K562 (cell line): Measurements from ENCODE around the gene PTPRM. TPM values are rescaled to one million over a fixed set of nuclear protein-coding genes. Genes with fewer than 3 reads are reported as not detected.

ENCODE experiments used
- ATAC-seq: fragments of 200-7000 bp; cut with Tn5 transposase; 3 replicates; pipeline ENCODE4 v1.9.1; 2020; ENCODE audit warnings: moderate library complexity
- BruUV-seq: library from RNA; stranded (reverse); fragments of 400-500 nt; replicated peaks from 2 replicates; lab custom pipeline; 2021; lab: Mats Ljungman, UMichigan
- CTCF ChIA-PET: fragments of 300-600 bp; formaldehyde crosslinking; extraction: SDS; loops from one replicate; lab custom pipeline; 2021; ENCODE audit warnings: low intra/inter-chr PET ratio; lab: Yijun Ruan, JAX
- POLR2A ChIA-PET: fragments of 300-600, 350-650 bp; sonication (Branson Sonifier 250); formaldehyde crosslinking; extraction: SDS; loops from one replicate; lab custom pipeline; 2021; ENCODE audit warnings: antibody characterized with exemption, inconsistent platforms; lab: Yijun Ruan, JAX
- DNase-seq, 4 experiments: peaks; one replicate each; pipeline versions ENCODE4 v3.0.0 to v3.0.0-alpha.2; 2011 to 2018; ENCODE audit warnings: low spot score in 3 of 4, mixed read lengths in 3 of 4; ENCODE audit errors: extremely low read depth in 1 of 4
- FAIRE-seq: peaks from 2 replicates; lab custom pipeline; 2011; peaks lifted over from hg19 to GRCh38; lab: Jason Lieb, UNC
- H2AFZ ChIP-seq: 2 replicates; pipeline ENCODE4 v1.6.0; 2011; ENCODE audit warnings: low read depth, low read length, control low read depth, inconsistent platforms
- H3K27ac ChIP-seq: fragments of 200-600 bp; 3 replicates; pipeline ENCODE4 v1.8.0; 2011; ENCODE audit warnings: low read depth, mild to moderate bottlenecking, control low read depth, inconsistent platforms, low read length, moderate library complexity, mixed read lengths; ENCODE audit errors: extremely low read depth
- H3K27me3 ChIP-seq, 2 experiments: fragments of 300-600 bp in 1 of 2; 2 replicates in 1 of 2; 3 replicates in 1 of 2; pipeline versions ENCODE4 v1.6.0 to v1.8.0; 2011; ENCODE audit warnings: inconsistent platforms in 2 of 2, low read length in 2 of 2, mild to moderate bottlenecking in 1 of 2, mixed read lengths in 1 of 2, moderate library complexity in 1 of 2; ENCODE audit not compliant: control insufficient read depth in 2 of 2, insufficient read depth in 2 of 2
- H3K36me3 ChIP-seq: fragments of 300-600 bp; 3 replicates; pipeline ENCODE4 v1.8.0; 2011; ENCODE audit warnings: mild to moderate bottlenecking, low read length, inconsistent platforms; ENCODE audit not compliant: control insufficient read depth, insufficient read depth
- H3K4me1 ChIP-seq, 2 experiments: fragments of 200-600 bp in 1 of 2; replicated peaks in 1 of 2; 2 replicates in 1 of 2; 3 replicates in 1 of 2; pipeline versions ENCODE4 v1.5.1 to v1.8.0; 2011; ENCODE audit warnings: inconsistent platforms in 2 of 2, low read length in 2 of 2, mild to moderate bottlenecking in 1 of 2, mixed read lengths in 1 of 2, moderate library complexity in 1 of 2; ENCODE audit not compliant: control insufficient read depth in 2 of 2, insufficient read depth in 2 of 2
- H3K4me2 ChIP-seq: 2 replicates; pipeline ENCODE4 v1.6.1; 2011; ENCODE audit warnings: low read length, control low read depth, inconsistent platforms, mixed read lengths; ENCODE audit not compliant: insufficient read depth
- H3K4me3 ChIP-seq: fragments of 200-600 bp; sonication (generic), shearing (Covaris generic); 2 replicates; pipeline ENCODE4 v1.5.1; 2016; ENCODE audit warnings: control low read depth, inconsistent platforms
- H3K79me2 ChIP-seq: fragments of 200-600 bp; 3 replicates; pipeline ENCODE4 v1.8.0; 2011; ENCODE audit warnings: low read length, inconsistent platforms; ENCODE audit not compliant: control insufficient read depth, insufficient read depth
- H3K9ac ChIP-seq, 2 experiments: 2 replicates each; pipeline versions ENCODE4 v1.6.0 to v1.6.1; 2011; ENCODE audit warnings: low read depth in 2 of 2, low read length in 2 of 2, control low read depth in 1 of 2, inconsistent platforms in 1 of 2, mild to moderate bottlenecking in 1 of 2, mixed read lengths in 1 of 2; ENCODE audit not compliant: insufficient read depth in 1 of 2
- H3K9me1 ChIP-seq: one replicate; pipeline ENCODE4 v1.6.0; 2011; ENCODE audit warnings: inconsistent platforms, mild to moderate bottlenecking, low read length, moderate library complexity; ENCODE audit not compliant: control insufficient read depth, insufficient read depth
- H3K9me3 ChIP-seq: replicated peaks from 2 replicates; pipeline ENCODE4 v1.5.1; 2011; ENCODE audit warnings: low read depth, low read length, inconsistent platforms; ENCODE audit not compliant: control insufficient read depth, insufficient read depth
- H4K20me1 ChIP-seq: replicated peaks from 2 replicates; pipeline ENCODE4 v1.6.1; 2011; ENCODE audit warnings: low read length, inconsistent platforms, mixed read lengths; ENCODE audit not compliant: control insufficient read depth, insufficient read depth
- ARID2 ChIP-seq: fragments of 450-650 bp; IDR thresholded peaks from 2 replicates; pipeline ENCODE4 v1.6.1; 2017; ENCODE audit warnings: antibody characterized with exemption, mild to moderate bottlenecking
- CLOCK ChIP-seq: fragments of 250-450 bp; sonication (Bioruptor Pico); IDR thresholded peaks from 2 replicates; pipeline ENCODE4 v1.4.0; 2020; ENCODE audit warnings: mild to moderate bottlenecking, moderate library complexity, borderline replicate concordance
- DNMT1 ChIP-seq: fragments of 450-650 bp; IDR thresholded peaks from 2 replicates; pipeline ENCODE4 v1.6.1; 2016; ENCODE audit warnings: antibody characterized with exemption, mild to moderate bottlenecking
- ELK1 ChIP-seq: sonication (generic); formaldehyde crosslinking; IDR thresholded peaks from 2 replicates; pipeline ENCODE4 v1.8.1; 2022; ENCODE audit warnings: missing genetic modification reagents
- HDAC3 ChIP-seq: fragments of 450-650 bp; IDR thresholded peaks from 2 replicates; pipeline ENCODE4 v1.6.1; 2018; ENCODE audit warnings: borderline replicate concordance, mild to moderate bottlenecking, moderate library complexity; ENCODE audit not compliant: partially characterized antibody
- HNRNPLL ChIP-seq: fragments of 200-400 bp; formaldehyde crosslinking; IDR thresholded peaks from 2 replicates; pipeline ENCODE4 v1.6.1; 2017; ENCODE audit warnings: low read length, low read depth, mild to moderate bottlenecking; ENCODE audit not compliant: poor library complexity, severe bottlenecking
- LEF1 ChIP-seq: fragments of 450-650 bp; IDR thresholded peaks from 2 replicates; pipeline ENCODE4 v1.6.1; 2016; ENCODE audit warnings: mild to moderate bottlenecking
- NR2C1 ChIP-seq, 2 experiments: fragments of 450-650 bp; IDR thresholded peaks; 2 replicates each; pipeline ENCODE4 v1.6.1; 2017; ENCODE audit warnings: mild to moderate bottlenecking in 2 of 2, antibody characterized with exemption in 1 of 2, inconsistent platforms in 1 of 2, missing compliant biosample characterization in 1 of 2, missing genetic modification characterization in 1 of 2
- OTX1 ChIP-seq: fragments of 450-650 bp; formaldehyde crosslinking; IDR thresholded peaks from 2 replicates; pipeline ENCODE4 v1.4.0; 2022; ENCODE audit warnings: mild to moderate bottlenecking
- RB1 ChIP-seq: fragments of 450-650 bp; IDR thresholded peaks from 2 replicates; pipeline ENCODE4 v1.6.1; 2017; ENCODE audit warnings: low read depth, mild to moderate bottlenecking
- ZKSCAN1 ChIP-seq: fragments of 150-350 bp; IDR thresholded peaks from 2 replicates; pipeline ENCODE4 v1.6.1; 2016; ENCODE audit warnings: low read depth, low read length
- ZNF79 ChIP-seq: fragments of 250-450 bp; sonication (Bioruptor Pico); IDR thresholded peaks from 2 replicates; pipeline ENCODE4 v1.4.0; 2020; ENCODE audit warnings: low read depth, mild to moderate bottlenecking, moderate library complexity
- WGBS: fragments of 100-300 bp; shearing (Covaris generic); methylation state at CpG from one replicate; pipeline ENCODE4 v1.1.6; 2016; ENCODE audit warnings: low coverage, mixed read lengths; ENCODE audit not compliant: insufficient coverage; ENCODE audit errors: missing lambda C conversion rate; 5-methylcytosine and 5-hydroxymethylcytosine counted together
- in situ Hi-C: fragments of 300-500 bp; cut with MboI; formaldehyde crosslinking; loops from 4 replicates; pipeline ENCODE4 v1.15.0; 2018; ENCODE audit warnings: inconsistent platforms, mixed read lengths
- intact Hi-C: fragments of 100-400 bp; cut with micrococcal nuclease; formaldehyde crosslinking; loops from 2 replicates; pipeline ENCODE4 v1.14.2; 2022
- polyA plus RNA-seq, 8 experiments: library from polyadenylated mRNA; depleted of rRNA in 4 of 8; stranded (reverse) in 5 of 8; unstranded in 3 of 8; fragments of >200 nt; fragmentation: Nextera tagmentation in 2 of 8; fragmentation: Illumina TruSeq in 1 of 8; extraction: Ambion mirVana in 2 of 8; extraction: Trizol in 1 of 8; gene quantifications; 2 replicates each; pipeline versions ENCODE4 v1.2.1 to v1.2.3, GENCODE V29; 2011 to 2014; ENCODE audit warnings: inconsistent platforms in 1 of 8, missing spikeins in 1 of 8
- total RNA-seq, 7 experiments: library from RNA; depleted of rRNA in 6 of 7; stranded (reverse); fragments of >200 nt in 6 of 7; fragmentation: Illumina TruSeq in 2 of 7; extraction: Trizol in 2 of 7; gene quantifications; 2 replicates each; pipeline versions ENCODE4 v1.2.1 to v1.2.3, GENCODE V29; 2011 to 2021; ENCODE audit warnings: low replicate concordance in 1 of 7
- TF ChIP-seq, protein P1 (sequence below): fragments of 450-650 bp; formaldehyde crosslinking; IDR thresholded peaks from 2 replicates; pipeline ENCODE4 v1.4.0; 2020; ENCODE audit warnings: mild to moderate bottlenecking, moderate library complexity

Gene PTPRM
- total and polyA plus RNA-seq, 9 of the 15 experiments (the other 6 are each of a cell fraction or from before 2014, with no cell fraction given), result 0.03 to 0.16 (median 0.08) TPM; not detected in 3

DNA sequence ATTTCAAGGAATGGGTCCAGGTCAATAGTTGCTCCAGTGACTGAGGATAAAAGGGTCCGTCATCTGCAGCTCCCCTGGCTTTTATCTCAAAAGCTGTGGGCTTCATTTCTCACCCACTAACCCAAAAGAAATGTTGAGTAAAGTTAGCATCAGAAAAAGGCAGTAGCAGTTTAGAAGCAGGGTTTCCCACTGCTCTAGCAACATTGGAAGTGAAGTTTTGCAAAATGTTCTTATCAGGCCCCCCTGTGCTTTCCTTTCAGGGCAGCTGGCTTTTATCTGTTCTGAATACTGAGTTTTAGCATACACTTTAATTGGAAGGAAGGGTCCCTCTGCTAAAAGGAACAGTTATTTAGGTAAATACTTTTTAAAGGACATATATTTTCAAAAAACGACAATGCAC lies 745.9 kb downstream of the PTPRM start:
- Histone ChIP-seq H3K4me1 (no peaks in the 10 kb centered on the region), H3K27ac (no peak overlapping the region), H3K79me2 (no peaks in the 10 kb centered on the region), H2AFZ (no peak overlapping the region), H3K9ac (no peak overlapping the region), H3K9me1 (no peaks in the 10 kb centered on the region), H3K4me3 (no peak overlapping the region), H3K27me3 (no peaks in the 10 kb centered on the region), H3K4me2 (no peak overlapping the region), H3K36me3 (no peaks in the 10 kb centered on the region), H3K9me3 (no peaks in the 10 kb centered on the region), H4K20me1 (no peaks in the 10 kb centered on the region)
- intact Hi-C loops, result no loop called here
- ATAC-seq, result no peak
- DNase-seq, result no peak
- 2% methylated on average over 2 of the region's 2 CpGs for WGBS
- ChIA-PET CTCF (no interaction called here), POLR2A (no interaction called here)
- no peak for FAIRE-seq
- BruUV-seq, result no TSS peak
- in situ Hi-C loops, result no loop called here
- TF ChIP-seq HNRNPLL (no peak), ZNF79 (no peak), DNMT1 (no peak), RB1 (no peak), OTX1 (CRISPR knock-in tag) (no peak), NR2C1 (IDR thresholded peaks at IDR 0.05) (no peak), NR2C1 (tag; IDR thresholded peaks at IDR 0.05) (no peak), ZKSCAN1 (no peak), ARID2 (no peak), LEF1 (no peak), ELK1 (CRISPR knock-in tag) (no peak), CLOCK (CRISPR knock-in tag) (no peak), HDAC3 (no peak)
- TF ChIP-seq, protein P1, sequence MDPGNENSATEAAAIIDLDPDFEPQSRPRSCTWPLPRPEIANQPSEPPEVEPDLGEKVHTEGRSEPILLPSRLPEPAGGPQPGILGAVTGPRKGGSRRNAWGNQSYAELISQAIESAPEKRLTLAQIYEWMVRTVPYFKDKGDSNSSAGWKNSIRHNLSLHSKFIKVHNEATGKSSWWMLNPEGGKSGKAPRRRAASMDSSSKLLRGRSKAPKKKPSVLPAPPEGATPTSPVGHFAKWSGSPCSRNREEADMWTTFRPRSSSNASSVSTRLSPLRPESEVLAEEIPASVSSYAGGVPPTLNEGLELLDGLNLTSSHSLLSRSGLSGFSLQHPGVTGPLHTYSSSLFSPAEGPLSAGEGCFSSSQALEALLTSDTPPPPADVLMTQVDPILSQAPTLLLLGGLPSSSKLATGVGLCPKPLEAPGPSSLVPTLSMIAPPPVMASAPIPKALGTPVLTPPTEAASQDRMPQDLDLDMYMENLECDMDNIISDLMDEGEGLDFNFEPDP (CRISPR knock-in tag), result no peak
